ENCODE data around the gene ADH4.
"Not testable (repeated sequence)": the region's sequence is repeated elsewhere in the genome, so short reads cannot be mapped to it uniquely, and the experiment has no call there.

ADH4 gene

DNA sequence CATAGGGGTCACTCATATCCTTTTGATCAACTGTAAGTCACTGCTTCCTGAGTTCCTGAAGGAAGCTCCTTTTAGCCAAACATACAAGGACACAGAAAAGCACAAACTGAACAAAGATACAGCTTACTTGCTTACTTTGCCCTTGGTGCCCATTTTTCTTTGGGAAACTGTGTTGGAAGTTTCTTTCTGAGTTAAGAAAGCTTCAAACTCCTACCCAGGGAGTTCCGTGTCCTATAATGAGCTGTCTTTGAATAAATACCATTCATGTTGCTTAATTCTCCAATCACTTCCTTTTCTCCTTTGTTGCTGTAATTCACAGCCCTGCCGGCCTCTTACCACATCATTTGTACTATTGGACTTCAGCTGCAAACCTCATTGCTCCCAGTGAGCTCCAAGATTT lies at the start of gene ADH4:
TSS of gene ADH4 (minus strand) at position 228 of the 400 bp plus-strand sequence. CDS start at position 153, 75 bp downstream.
- no peak for DNase-seq (ENCODE audit: low read depth in 2 of 2)

- no peak for DNase-seq (ENCODE audit: low read depth in 2 of 2)
Measured at GRCh38 chr4:99190336-99190735, 46.2 kb upstream of the ADH4 start.

DNA sequence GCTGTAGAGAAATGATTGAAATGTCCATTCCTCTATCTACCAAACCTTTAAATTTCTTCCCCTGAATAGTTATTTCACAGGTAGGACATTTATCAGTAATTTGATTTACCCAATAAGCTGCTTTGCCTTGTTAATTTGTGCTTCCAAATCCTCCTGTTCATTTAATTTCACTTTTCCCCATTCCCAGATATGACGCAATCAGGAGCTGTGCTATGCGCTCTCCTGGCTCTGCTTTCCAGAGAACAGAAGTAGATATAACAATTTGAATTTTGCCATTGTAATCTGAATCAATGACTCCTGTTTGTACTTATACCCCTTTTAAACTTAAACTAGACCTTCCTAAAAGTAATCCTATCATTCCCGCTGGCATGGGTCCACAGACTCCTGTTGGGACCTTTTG lies 45.8 kb upstream of the ADH4 start:
- not testable (repeated sequence) for DNase-seq (ENCODE audit: low read depth in 2 of 2)

DNA sequence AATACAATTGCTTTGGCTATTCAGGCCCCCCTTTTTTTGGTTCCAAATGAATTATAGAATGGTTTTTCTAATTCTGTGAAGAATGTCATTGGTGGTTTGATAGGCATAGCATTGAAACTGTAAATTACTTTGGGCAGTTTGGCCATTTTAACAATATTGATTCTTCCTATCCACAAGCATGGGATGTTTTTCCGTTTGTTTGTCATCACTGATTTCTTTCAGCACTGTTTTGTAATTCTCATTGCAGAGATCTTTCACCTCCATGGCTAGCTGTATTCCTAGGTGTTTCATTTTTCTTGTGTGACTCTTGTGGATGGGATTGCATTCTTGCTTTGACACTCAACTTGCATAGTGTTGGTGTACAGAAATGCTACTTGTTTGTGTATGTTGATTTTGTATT lies 41.9 kb upstream of the ADH4 start:
- DNase-seq (ENCODE audit: low read depth in 2 of 2) = no peak

- DNase-seq (ENCODE audit: low read depth in 2 of 2) = no peak
Measured at GRCh38 chr4:99185581-99185980, 41.5 kb upstream of the ADH4 start.

GRCh38 chr4:99180382-99181070 lies 36.4 kb upstream of the ADH4 start:
- no peak for DNase-seq (ENCODE audit: low read depth in 2 of 2)

DNA sequence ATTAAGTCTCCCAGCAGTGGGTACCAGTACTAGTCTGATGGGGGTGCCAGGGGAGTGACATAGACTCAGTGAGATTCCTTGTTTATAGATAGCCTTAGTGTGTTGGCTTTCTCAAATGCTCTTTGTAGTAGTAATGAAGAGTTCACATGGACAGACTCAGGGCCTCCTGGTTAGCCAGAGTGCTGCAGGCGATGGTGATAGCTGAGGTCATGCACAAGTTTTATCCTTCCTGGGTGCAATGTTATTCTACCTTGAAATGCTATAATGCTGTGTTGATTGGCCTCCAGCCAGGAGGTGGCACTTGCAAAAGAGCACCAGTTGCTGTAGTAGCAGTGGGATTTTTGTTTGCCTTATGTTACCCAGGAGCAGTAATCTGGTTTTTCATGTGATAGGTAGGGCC lies 35.5 kb upstream of the ADH4 start:
- DNase-seq (ENCODE audit: low read depth in 2 of 2) = no peak

- DNase-seq (ENCODE audit: low read depth in 2 of 2) = no peak
Measured at GRCh38 chr4:99179178-99179577, 35.1 kb upstream of the ADH4 start.

- DNase-seq (ENCODE audit: low read depth in 2 of 2) = no peak
Measured at GRCh38 chr4:99166544-99166943, 22.4 kb upstream of the ADH4 start.

- no peak for DNase-seq (ENCODE audit: low read depth in 2 of 2)
Measured at GRCh38 chr4:99165978-99166377, 21.9 kb upstream of the ADH4 start.

GRCh38 chr4:99161373-99162099 lies 17.4 kb upstream of the ADH4 start:
- no peak for DNase-seq (ENCODE audit: low read depth in 2 of 2)

- DNase-seq (ENCODE audit: low read depth in 2 of 2) = no peak
Measured at GRCh38 chr4:99159699-99160098, 15.6 kb upstream of the ADH4 start.

DNA sequence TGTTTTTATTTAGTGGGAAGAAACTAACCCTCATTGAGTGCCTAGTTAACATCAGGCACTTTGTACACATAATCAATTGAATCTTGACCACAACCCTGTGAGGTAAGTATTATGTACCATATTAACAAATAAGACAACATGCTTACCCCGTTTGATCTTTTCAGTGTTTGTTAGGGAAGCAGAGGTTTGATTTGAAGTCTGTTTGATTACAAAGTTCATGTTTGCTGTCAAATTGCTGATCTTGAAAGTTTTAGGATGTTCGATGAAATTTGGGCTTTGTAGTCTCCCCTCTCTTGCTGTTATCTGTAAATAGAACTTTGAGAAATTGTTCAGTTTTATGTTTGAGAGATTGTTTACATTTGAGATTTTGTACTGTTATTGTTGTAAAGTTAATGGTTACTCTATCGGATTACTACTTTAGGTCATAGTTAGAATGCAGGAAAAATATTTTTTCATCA lies 13.4 kb upstream of the ADH4 start:
- DNase-seq (ENCODE audit: low read depth in 2 of 2) = no peak

GRCh38 chr4:99156992-99157391 lies 12.9 kb upstream of the ADH4 start:
- no peak for DNase-seq (ENCODE audit: low read depth in 2 of 2)

GRCh38 chr4:99154658-99155342 lies 10.7 kb upstream of the ADH4 start:
- DNase-seq (ENCODE audit: low read depth in 2 of 2) = no peak

DNA sequence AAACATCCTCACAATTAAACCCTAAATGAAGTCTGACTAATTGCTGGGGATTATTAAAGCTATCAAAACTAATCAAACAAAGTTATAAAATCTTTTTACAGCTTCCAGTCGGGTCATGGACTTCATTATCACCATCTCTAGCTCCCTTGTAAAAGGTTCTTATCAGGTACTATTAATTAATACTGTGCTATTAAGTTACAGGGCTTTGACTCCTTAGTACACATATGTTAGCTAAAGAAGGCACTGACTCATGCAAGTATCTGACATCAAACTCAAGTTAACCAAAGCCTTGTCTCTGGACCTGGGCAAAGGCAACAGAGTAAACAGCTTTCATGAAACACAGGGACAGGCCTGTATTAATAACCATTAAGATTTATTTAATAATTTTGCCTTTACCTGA lies 7.9 kb upstream of the ADH4 start:
- DNase-seq (ENCODE audit: low read depth in 2 of 2) = no peak

DNA sequence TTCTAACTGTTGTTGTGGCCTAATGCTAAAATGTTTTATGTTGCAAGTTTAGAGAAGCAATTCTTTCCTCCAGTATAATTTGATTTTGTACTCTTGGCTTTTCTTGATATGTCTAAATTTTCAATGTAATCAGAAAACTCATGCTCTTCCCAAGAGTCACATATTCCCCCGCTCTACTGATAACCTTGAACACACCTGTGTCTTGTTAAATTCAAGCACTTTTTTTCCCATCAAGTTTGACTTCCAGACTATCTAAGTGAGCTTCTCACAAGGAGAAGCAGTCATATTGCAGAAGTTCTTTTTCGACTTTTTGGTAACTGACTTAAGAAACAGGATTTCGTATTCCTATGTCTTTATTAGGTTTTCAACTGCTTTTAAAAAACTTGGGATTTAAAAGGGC lies 7.4 kb upstream of the ADH4 start:
- DNase-seq (ENCODE audit: low read depth in 2 of 2) = no peak

DNA sequence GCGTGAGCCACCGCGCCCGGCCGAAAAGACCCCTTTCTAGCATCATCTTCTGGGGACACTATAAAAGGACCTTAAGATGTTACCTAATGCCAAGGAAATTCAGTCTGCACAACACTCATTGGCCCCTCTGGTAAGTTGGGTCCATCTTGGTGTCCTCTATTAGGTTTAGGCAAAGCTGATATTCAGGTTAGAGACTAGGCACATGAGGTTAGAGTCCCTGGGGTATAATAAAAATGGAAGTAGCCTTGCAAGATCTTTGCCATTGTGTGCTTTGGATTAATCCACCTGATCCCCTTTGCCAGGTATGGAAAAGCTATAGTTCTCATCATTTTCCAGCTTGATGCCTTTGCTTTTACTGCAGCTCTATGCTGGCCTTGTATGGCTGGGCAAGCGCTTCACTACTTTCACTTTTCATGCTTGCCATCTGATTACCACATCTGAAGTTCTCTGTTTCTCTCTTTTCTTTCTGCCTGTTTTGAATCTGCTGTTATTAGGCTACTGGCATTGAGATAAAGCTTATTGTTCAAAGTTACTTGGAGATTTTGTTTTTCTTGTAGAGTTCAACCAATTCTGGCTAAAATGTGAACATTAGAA lies 5.4 kb upstream of the ADH4 start:
- DNase-seq (ENCODE audit: low read depth in 2 of 2) = no peak

GRCh38 chr4:99148550-99148949 lies 4.5 kb upstream of the ADH4 start:
- no peak for DNase-seq (ENCODE audit: low read depth in 2 of 2)

- DNase-seq (ENCODE audit: low read depth in 2 of 2) = no peak
Measured at GRCh38 chr4:99144587-99144986, 490 bp upstream of the ADH4 start.

DNA sequence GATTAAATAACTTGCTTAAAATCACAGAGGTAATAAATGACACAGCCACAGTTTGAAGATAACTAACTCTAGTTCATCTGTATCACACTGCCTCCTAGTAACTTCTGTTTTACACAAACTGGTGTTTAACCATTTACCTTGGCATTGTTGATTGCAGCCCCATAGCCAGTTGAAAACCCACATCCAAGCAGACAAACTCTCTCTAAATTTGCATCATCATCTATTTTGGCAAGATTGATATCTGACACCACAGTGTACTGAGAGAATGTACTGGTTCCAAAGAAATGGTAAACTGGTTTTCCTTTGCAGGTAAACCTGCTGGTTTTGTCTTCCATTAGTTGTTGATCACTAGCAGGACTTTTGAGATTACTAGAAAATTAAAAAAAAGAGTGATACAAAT lies 7.8 kb downstream of the ADH4 start:
- no peak for DNase-seq (ENCODE audit: low read depth in 2 of 2)

GRCh38 chr4:99135541-99136162 lies 8.4 kb downstream of the ADH4 start:
- no peak for DNase-seq (ENCODE audit: low read depth in 2 of 2)

Data from stimulated activated CD4-positive, alpha-beta T cell treated with anti-CD3 and anti-CD28 coated beads, Interleukin-1b, Interleukin-23, amount 100 ng/mL, for 4 hours (primary cell).